Astrocyte of the cerebellum (primary cell): ENCODE results near the gene BRINP3.
A peak's percentile ranks its signal among the peaks of the same experiment; 100 is the strongest.

Experiments
- DNase-seq: peaks from one replicate; pipeline ENCODE4 v3.0.0-alpha.2; 2011; ENCODE audit warnings: low read depth
- H3K4me3 ChIP-seq: 2 replicates; pipeline ENCODE4 v1.5.1; 2011; ENCODE audit warnings: mild to moderate bottlenecking, low read depth, low read length, moderate library complexity
- in situ Hi-C: cut with HindIII; loops from 2 replicates; pipeline ENCODE4 v1.10.0; 2017; ENCODE audit warnings: low sequenced_read_pairs
- TF ChIP-seq, protein P1 (sequence below): IDR thresholded peaks from 2 replicates; pipeline ENCODE4 v1.5.1; 2012; ENCODE audit warnings: low read length, low read depth, moderate library complexity, mild to moderate bottlenecking; ENCODE audit errors: missing control alignments

The BRINP3 gene

DNA sequence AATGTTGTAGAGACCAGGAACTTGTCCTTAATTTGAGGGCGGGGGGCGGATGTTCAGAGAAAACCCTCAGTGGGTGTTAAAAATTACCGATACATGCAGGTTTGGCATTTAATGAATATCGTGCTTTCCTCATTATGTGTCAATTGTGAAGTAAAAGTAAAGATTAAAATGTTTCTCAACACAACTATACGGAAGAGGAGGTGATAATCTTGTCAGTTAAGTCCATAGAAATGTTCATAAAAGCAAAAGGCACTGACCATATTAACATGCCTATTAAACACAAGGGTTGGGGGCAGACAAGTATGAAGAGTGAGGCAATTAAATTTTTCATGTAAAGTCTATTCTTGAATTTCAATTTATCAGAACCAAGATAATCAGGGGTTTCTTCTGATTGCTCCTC, 1.3 kb downstream of the BRINP3 start:
- in situ Hi-C loops = no loop called here
- H3K4me3 ChIP-seq = peak overlapping the region; percentile 51
- TF ChIP-seq, protein P1, sequence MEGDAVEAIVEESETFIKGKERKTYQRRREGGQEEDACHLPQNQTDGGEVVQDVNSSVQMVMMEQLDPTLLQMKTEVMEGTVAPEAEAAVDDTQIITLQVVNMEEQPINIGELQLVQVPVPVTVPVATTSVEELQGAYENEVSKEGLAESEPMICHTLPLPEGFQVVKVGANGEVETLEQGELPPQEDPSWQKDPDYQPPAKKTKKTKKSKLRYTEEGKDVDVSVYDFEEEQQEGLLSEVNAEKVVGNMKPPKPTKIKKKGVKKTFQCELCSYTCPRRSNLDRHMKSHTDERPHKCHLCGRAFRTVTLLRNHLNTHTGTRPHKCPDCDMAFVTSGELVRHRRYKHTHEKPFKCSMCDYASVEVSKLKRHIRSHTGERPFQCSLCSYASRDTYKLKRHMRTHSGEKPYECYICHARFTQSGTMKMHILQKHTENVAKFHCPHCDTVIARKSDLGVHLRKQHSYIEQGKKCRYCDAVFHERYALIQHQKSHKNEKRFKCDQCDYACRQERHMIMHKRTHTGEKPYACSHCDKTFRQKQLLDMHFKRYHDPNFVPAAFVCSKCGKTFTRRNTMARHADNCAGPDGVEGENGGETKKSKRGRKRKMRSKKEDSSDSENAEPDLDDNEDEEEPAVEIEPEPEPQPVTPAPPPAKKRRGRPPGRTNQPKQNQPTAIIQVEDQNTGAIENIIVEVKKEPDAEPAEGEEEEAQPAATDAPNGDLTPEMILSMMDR = no peak
- DNase-seq = no peak

DNA sequence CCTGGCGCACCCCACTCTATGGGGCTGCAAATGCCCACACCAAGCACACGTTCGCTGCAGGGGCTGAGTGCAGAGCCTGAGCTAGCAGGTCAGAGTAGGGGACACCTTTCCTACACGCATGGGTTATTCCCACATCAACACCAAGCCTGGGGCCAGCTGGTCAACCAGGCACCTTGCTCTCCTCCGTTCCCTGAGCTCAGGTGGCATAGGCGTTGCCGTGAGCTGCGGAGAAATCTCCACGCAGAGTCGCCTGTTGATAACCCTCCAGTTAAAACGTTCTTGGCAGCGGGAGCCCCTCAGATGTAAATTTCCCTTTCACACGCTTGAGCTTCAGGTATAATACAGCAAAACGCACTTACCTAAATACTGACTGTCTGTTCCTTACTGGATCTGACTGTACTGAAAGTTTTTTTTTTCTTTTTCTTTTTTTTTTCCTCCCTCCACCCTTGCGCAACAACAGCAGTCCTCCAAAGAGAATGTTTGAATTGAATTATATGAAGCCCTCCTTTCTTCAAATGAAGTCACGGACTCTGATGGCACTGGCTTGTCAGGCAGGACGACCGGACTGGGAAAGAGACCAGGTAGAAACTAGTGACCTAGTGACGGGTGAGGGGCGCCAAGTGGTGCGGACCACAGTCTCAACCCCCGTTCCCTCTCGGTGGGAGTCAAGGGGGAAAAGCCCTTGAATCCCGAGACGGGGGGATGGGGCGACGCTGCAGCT, 2.1 kb downstream of the BRINP3 start:
- peak overlapping the region; percentile 51 for H3K4me3 ChIP-seq
- in situ Hi-C loops = no loop called here
- TF ChIP-seq, protein P1 = no peak
- no peak for DNase-seq

DNA sequence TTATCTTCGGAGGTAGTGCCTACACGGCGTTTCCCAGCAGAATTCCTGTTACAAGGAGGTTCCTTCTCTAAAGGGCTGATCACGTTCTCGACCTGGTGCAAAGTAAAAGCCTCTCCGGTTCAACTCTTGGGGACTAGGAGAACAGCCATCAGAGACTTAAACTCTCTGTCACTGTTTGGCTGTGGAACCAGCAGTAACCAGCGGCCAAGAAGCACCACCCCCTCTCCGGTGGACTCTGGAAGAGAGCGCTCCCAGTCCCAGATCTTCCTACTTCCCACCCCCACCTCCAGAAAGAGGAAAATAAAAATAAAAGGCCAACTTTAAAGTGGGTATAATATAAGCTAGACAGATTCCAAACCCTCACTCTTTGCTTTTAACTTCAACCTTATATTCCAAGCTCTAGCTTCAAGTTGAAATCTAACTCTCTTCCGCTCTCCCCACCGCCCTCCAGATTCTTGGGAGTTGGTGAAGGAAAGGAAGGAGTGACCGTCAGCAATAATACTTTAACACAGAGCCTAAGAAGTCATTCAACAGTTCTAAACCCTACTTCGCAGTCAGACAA, 2.9 kb downstream of the BRINP3 start:
- in situ Hi-C loops = no loop called here
- DNase-seq = no peak
- H3K4me3 ChIP-seq = peak overlapping the region; percentile 51
- TF ChIP-seq, protein P1 = no peak

DNA sequence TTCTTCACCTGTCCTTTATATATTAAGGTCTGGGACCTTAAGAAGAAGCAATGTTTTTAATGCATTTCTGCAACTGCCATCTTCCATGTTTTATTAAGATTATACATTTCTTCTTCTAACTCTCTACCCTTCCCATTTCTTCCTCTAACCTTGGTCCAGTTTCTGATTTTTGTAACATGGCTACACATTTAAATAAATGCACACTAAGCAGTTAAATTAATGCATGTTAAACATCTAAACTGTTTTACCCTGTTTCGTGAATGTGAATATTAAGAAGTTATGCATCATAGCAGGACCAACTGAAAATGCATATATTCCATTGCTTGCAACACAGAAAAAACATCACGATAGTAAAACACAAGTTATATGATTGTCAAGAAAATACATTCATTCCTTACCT, 3.7 kb downstream of the BRINP3 start:
- in situ Hi-C loops = no loop called here
- no peak overlapping the region for H3K4me3 ChIP-seq
- TF ChIP-seq, protein P1 = no peak
- no peak for DNase-seq

DNA sequence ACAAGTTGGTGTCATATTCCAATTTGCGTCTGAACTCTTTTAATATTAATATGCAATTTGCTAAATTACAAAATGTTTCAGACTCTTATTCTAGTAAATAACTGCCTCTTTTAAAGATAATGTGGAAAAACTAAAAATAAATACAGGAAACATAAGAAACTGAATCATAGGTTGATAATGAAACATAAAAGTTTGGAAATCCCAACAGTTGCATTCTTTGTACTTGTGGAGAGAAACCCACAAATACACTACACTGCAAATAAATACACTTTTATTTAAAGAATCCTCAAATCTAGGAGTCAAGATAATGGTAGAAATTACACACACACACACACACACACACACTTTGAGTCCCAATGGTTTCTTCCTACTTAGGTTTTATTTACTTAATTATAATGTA, 5.2 kb downstream of the BRINP3 start:
- TF ChIP-seq, protein P1 = no peak
- no peak for DNase-seq
- H3K4me3 ChIP-seq = no peak overlapping the region
- in situ Hi-C loops = no loop called here

DNA sequence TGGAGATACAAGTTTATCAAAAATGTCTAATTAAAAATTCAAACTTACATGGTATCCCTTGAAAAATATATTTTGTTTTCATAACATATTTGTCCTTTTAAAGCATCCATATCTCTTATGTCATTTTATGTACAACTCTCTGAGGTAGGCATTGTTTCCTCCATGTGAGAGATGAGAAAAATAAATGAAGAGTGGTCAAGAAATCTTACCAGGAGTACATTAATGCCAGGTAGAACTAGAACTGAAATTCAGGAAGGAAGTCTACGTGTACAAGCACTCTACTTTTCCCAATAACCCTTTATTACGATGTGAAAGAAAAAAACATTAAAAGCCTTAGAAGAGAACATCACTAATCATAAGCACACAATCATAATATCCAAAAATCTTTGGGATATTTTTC, 5.6 kb downstream of the BRINP3 start:
- TF ChIP-seq, protein P1 = no peak
- no peak for DNase-seq
- H3K4me3 ChIP-seq = no peak overlapping the region
- in situ Hi-C loops = no loop called here
